ENCODE measurements around the gene EFCAB3. TPM values are rescaled to one million over a fixed set of nuclear protein-coding genes. Genes with fewer than 3 reads are reported as not detected.
"Not testable (repeated sequence)": the region's sequence is repeated elsewhere in the genome, so short reads cannot be mapped to it uniquely, and the experiment has no call there.

Gene EFCAB3
- total RNA-seq, 1 experiment from 2014 or later: not detected

GRCh38 chr17:62454111-62454510 is 73.8 kb downstream of the EFCAB3 start:
- DNase-seq (ENCODE audit: low read depth); in situ Hi-C loops (cut with HindIII; ENCODE audit: low pct_unique_long_range_greater_than_20kb, low sequenced_read_pairs): not testable (repeated sequence)

- in situ Hi-C loops (cut with HindIII; ENCODE audit: low pct_unique_long_range_greater_than_20kb, low sequenced_read_pairs): no loop called here
- no peak for DNase-seq (ENCODE audit: low read depth)
These were observed 75.7 kb downstream of the EFCAB3 start for GRCh38 chr17:62456016-62456415.

- DNase-seq (ENCODE audit: low read depth): not testable (repeated sequence)
These were observed 78.1 kb downstream of the EFCAB3 start for GRCh38 chr17:62458483-62458882.

GRCh38 chr17:62464422-62464821 is 84.1 kb downstream of the EFCAB3 start:
- DNase-seq (ENCODE audit: low read depth); in situ Hi-C loops (cut with HindIII; ENCODE audit: low pct_unique_long_range_greater_than_20kb, low sequenced_read_pairs): not testable (repeated sequence)

More at GRCh38 chr17:62458483-62458882, 78.1 kb downstream of the EFCAB3 start:
- in situ Hi-C loops (cut with HindIII; ENCODE audit: low pct_unique_long_range_greater_than_20kb, low sequenced_read_pairs): not testable (repeated sequence)

- in situ Hi-C loops (cut with HindIII; ENCODE audit: low pct_unique_long_range_greater_than_20kb, low sequenced_read_pairs); DNase-seq (ENCODE audit: low read depth): not testable (repeated sequence)
These were observed 84.9 kb downstream of the EFCAB3 start for GRCh38 chr17:62465271-62465670.

Other genes with a start within 250 kb of the EFCAB3 start
- gene METTL2A, start 43.3 kb downstream of the EFCAB3 start, total RNA-seq (2014; rRNA removed; shearing (Covaris generic); ENCODE audit: low replicate concordance): 16.3 and 31.2 TPM in 2 replicates
- gene TLK2, start 98.3 kb downstream of the EFCAB3 start, total RNA-seq (2014; rRNA removed; shearing (Covaris generic); ENCODE audit: low replicate concordance): 16.8 and 49.4 TPM in 2 replicates
- gene MRC2, start 247.1 kb downstream of the EFCAB3 start, total RNA-seq (2014; rRNA removed; shearing (Covaris generic); ENCODE audit: low replicate concordance): 215 TPM in 2 replicates

Measured in Caki2 (cell line).